GM21737 (cell line): ENCODE results near the gene RAET1L.
"Not testable (repeated sequence)": the region's sequence is repeated elsewhere in the genome, so short reads cannot be mapped to it uniquely, and the experiment has no call there.

Experiments
- ATAC-seq: cut with Tn5 transposase; IDR thresholded peaks from one replicate; pipeline ENCODE4 v1.9.1; 2021; ENCODE audit warnings: mild to moderate bottlenecking, moderate library complexity; ENCODE audit not compliant: unreplicated experiment

Gene RAET1L

DNA sequence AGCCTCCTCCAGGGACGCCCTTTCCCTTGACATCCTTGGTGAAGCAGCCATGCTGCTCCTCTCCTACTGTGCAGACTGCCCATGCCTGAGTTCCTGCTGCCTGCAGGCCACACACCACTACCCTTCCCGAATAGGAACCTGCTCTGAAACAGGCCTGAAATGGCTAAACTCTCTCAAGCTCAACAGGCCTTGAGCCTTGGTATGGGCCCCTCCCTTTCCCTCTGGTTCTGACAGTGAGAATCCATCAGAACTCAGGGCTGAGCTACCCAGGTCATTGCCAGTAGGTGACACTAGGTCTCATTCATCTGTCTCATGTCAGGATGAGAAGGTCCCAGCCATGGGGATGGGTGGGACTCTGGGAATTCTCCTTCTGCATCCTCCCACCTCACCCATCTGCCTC is 25.7 kb downstream of the RAET1L start:
- ATAC-seq = no peak

DNA sequence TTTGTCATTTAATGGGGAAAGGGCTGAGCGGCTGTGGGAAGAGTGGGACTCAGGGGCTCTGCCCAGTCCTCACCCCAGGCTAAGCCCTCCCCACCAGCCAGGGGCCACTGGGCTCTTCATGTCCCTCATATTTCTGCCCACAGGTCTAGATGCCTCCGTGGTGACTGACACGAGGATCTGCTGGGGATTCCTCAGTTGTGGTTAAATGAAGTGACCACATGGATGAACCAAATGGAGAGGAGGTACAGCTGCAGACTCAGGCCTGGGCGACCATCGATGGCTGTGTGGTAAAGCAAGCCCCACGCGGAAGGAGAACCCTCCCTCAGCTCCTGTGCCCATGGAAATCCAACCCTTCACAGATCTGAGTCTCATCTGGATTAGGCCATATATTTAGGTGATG is 29.4 kb downstream of the RAET1L start:
- no peak for ATAC-seq

DNA sequence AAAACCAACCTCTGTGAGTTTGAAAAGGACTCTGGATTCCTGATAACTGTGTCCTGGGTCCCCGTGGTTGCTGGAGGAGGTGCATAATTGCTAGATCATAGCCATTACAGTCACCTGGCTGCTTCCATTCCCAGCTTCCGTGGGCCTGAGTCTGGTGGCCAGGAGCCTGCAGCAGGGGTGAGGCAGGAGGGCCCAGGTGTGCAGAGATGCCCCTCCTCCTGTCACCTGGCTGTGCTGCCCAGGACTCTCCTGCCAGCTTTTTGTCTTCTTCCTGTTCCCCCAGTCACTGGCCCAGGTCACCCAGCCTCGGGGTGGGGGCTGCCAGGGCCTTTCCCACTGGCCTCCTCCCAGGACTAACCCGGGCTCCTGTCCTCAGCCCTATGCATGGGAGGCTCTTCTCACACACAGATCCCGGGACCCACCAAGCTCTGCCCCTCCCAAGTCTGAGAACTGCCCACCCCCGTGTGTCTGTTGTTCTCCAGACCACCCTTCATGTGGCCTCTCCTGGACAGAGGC is 30.0 kb downstream of the RAET1L start:
- no peak for ATAC-seq

DNA sequence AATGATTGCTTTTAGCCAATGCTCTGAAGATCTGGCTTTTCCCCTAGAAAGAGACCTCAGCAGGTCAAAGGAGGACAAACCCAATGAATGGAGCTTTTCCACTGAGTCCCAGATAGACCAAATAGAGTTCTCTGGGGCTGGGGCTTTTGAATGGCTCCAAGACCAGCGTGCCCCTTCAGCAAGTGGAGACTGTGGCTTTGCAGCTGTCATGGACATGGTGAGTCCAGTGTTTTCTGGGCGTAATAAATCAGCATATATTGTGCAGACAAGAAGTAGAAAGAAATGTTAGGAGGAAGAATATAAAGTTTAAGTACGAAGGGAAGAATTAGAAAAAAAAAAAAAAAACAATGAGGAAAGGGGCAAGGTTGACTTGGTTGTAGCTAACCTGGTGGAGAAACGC is 33.5 kb downstream of the RAET1L start:
- no peak for ATAC-seq

DNA sequence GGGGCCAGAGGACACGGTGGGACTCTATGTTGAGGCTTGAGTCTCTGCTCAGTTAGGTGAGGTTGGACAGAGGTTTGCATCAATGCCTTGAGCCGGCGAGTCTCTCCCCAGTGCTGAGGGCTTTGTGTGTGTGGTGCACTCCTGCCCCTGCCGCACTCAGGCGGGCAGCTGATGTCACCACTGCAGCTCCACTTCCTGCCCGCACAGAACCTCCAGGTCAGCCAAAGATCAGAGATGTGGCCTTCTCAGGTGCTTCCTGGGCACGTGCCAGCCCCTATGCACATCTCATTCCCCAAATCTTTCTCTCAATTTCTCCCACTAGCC is 33.9 kb downstream of the RAET1L start:
- not testable (repeated sequence) for ATAC-seq

DNA sequence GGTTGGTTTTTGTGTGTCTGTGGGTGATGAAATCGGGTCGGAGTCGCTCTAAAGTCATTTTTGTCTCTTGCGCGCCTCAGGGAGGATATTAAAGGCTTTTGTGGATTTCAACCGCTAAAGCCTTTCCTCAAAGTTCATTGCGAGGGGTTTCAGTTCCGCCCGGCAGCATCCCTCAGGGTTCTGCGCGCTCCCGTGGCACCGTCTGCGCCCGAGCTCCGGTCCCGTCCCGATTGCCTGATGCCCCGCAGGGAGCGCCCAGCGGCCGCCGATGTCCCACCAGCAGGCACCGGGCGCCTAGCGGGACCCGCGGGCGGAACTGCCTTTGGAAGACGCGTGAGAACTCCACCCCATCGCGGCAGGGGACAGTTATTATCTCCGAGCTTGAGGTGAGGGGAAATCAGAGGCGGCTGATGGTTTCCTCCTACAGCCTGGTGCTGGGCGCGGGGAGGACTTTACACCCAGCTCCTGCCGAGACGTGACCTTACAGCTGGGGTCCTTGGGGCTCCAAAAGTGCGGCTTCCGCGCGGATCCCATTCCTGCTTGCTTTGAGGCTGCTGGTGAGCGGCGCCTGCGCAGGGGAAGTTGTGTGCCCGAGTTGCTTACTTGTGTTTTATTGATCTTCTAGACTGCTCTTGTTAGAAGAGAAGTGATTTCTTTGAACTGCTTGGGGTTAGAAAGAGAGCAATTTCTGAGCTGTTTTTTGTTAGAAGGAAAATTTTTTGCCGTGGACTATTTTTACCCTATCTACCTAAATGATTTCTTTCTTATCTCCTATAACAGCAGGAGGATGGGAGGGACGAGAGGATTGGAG is 34.5 kb downstream of the RAET1L start:
- ATAC-seq = no peak

DNA sequence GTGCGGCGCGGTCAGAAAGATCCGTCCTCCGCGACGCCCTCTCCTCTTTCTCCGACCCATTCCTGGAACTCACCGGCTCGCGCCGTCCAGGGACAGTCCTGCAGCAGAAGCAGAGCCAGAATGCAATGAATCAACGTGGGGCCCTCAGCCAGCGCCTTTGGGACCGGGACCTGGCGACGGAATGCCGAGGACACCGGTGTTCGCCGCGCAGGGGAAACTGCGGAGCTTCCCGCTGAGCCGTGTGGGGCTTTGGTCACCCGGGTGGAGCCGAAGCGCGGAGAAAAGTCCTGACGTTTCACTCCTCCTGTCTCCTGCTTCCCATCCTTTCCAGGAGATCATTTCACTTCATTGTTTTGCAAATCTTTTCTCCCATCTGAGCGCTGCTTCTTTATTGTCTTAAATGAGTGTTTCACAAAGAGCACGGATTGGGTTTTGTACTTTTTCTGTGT is 35.1 kb downstream of the RAET1L start:
- ATAC-seq = no peak

DNA sequence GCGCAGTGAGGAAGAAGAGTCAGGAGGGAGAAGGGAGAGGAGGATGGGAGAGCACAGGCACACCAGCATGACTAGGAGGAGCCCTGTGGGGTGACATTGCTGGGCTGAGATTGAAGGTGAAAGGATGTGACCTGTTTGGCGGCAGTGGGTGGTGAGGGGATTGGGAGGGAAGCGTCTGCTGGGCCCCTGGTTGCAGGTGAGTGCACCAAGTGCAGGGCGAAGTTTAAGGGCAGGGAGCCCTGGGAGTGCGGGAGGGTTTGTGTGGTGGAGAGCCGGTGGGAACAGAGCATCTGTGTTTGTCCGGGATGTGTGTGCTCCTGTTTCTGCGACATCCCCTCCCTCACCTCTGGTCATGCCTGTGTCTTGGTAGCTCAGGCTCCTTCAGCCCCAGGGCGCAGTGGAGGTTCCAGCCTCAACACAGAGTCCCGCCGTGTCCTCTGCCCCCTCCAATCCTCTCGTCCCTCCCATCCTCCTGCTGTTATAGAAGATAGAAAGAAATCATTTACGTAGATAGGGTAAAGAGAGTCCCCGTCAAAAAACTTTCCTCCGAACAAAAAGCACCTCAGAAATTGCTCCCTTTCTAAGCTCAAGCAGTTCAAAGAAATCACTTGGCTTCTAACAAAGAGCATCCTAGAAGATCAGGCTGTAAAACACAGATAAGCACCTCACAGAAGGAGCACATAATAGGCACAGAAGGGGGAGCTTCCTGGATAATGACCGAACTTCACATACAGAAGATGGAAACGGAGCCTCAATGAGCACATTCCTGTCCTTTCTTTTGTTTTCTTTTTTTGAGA is 36.6 kb downstream of the RAET1L start:
- no peak for ATAC-seq

DNA sequence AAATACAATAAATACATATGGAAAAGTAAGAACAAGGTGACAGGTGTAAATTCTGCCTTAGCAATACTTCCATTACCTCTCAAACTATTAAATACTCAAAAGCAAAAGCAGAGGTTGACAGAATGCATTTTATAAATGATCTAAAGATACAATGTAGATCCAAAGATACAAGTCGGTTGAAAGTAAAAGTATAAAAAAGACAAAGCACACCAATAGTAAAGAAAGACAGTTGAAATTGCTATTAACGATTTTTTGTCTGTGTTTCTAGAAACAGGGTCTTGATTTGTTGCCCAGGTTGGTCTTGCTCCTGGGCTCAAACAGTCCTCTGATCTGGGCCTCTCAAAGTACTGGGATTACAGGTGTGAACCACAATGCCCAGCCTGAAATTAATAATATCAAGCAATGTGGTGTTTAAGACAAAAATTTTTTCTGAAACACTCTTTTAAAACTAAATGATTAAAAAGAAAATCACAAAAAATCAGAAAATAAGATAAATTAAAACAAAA is 37.7 kb downstream of the RAET1L start:
- no peak for ATAC-seq

DNA sequence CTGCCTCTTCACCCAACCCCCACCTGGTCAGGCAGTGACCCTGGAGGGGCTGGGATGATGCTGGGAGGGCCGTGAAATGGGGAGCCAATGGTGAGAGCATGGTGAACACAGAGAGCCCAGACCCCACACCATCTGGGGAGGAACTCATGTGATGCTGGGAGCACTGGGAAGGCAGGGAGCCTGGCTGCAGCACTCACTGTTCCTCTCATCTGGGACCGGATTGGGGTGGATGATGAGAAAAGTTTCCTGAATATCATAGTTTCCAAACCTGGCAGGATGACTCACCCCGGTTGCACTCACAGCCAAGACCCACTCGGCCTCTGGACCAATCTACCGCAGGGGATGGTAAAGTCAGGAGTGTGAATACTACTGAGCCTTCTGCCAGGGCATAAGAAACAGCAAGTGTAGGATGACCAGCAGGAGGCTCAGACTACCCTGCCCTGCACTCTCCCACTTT is 39.8 kb downstream of the RAET1L start:
- ATAC-seq = no peak

DNA sequence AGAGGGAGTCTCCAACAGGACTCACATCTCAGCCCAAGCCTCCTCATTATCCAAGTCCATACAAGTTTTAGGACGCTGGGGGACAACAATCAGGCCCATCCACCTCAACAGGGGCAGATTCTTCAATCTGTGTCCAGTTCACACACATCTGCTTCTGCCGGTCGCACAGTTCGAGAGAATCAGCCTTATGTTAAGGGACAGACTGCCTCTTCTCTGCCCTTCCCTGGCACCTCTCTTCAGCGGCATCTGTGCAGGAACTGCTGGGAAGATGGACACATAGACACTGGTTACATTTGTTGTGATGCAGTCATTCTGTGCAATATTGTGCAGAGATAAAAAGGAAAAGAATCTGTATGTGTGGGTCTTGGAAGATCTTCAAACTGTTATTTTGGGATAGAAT is 40.6 kb downstream of the RAET1L start:
- ATAC-seq = no peak

DNA sequence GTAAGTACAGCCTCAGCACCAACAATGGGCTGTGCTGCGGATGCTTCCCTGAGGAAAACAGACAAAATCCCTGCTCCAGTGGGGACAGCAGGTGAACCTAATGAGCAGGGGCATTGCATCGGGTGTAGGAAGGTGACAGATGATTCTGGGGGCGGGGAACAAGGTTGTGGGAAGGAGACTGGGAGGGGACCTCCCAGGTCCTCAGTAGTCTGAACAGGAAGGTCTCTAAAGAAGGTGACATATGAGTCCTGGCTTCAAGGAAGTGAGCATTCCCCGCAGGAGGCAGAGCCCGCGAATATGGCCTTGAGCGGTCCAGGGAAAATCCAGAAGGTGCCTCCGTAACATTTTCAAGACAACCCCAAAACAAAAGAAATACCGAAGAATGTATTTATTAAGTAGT is 42.2 kb downstream of the RAET1L start:
- ATAC-seq = no peak

DNA sequence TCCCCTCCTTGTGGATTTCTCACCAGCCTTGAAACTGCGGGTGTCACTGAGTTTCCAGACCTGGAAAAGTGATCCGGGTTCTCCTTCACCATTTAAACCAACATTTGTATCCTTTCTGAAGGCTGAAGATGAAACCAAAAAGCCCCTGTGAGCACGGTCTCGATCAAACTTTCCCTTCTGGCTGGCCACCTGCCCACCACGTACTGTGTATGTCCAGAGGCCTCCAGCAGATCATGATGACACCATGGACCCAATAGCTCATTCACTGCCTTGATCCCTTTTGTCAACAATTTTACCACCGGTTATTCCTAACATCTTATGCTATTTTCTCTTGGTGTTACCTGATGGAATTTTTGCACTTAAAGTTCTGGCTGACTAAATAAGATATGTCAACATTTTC is 46.0 kb downstream of the RAET1L start:
- ATAC-seq = no peak

DNA sequence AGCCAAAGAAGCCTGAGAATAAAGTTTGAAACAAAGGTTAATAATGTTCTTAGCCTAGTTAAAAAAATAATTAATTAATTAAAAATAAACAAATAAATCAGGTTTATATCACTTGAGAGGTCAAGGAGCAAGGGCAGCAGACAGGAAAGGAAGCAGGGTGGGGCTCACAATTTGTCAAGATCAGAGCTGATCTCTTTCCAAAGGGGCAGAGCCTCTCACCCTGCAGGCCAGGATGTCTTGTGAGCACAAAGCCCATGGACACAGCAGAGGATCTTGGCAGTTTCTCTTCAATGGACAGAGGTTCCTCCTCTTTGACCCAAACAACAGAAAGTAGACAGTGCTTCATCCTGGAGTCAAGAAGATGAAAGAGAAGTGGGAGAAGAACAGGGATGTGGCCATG is 46.7 kb downstream of the RAET1L start:
- ATAC-seq = no peak

DNA sequence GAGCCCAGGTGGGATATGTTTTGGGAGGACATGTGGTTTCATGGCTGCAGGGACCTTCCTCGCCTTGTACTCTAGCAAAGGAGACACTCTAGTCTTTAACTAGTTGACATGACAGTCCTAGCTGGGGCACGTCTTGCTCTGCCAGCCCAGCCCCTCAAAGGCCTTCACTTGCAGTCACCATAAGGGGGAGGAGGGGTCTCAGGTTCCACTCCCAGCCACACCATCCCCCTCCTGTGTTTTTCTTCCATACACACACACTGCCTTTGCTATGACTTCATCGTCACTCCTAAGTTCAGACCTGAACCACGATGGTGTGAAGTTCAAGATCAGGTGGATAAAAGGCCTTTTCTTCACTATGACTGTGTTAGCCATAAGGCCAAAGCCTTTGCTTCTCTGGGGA is 48.1 kb downstream of the RAET1L start:
- no peak for ATAC-seq

DNA sequence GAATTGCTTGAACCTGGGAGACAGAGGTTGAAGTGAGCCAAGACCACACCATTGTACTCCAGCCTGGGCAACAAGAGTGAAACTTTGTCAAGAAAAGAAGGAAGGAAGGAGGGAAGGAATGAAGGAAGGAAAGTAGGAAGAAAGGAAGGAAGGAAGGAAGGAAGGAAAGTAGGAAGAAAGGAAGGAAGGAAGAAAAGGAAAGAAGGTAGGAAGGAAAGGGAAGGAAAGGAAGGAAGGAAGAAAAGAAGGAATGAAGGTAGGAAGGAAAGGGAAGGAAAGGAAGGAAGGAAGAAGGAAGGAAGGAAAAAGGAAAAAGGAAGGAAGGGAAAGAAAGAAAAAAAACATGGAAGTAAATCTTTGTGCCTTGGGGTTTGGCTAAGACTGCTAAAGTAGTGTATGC is 49.9 kb downstream of the RAET1L start:
- ATAC-seq = no peak

DNA sequence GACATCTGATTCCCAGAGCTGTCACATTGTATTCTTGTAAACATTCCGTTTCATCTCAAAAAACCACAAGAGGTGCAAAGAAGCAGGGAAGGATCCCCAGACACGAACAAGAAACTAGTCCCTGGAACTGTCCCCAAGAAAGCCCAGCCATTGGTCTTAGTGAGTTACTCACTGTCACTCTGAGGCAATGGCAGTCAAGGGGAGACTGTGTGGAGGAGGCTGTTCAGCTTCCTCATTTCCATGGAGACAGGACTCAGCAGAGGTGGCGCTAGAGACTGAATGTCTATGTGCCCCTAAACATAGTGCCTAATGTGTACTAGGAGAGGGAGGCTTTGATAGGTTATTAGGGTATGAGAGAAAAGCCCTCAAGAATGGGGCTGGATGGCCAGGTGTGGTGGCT is 50.5 kb downstream of the RAET1L start:
- ATAC-seq = no peak

DNA sequence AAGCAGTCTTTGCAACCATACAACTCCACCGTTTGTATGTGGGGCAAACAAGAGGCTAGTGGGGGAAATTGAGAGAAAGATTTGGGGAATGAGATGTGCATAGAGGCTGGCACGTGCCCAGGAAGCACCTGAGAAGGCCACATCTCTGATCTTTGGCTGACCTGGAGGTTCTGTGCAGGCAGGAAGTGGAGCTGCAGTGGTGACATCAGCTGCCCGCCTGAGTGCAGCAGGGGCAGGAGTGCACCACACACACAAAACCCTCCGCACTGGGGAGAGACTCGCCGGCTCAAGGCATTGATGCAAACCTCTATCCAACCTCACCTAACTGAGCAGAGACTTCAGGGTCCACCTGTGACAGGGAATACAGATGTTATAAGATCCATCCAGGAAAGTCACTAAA is 50.9 kb downstream of the RAET1L start:
- ATAC-seq = not testable (repeated sequence)

DNA sequence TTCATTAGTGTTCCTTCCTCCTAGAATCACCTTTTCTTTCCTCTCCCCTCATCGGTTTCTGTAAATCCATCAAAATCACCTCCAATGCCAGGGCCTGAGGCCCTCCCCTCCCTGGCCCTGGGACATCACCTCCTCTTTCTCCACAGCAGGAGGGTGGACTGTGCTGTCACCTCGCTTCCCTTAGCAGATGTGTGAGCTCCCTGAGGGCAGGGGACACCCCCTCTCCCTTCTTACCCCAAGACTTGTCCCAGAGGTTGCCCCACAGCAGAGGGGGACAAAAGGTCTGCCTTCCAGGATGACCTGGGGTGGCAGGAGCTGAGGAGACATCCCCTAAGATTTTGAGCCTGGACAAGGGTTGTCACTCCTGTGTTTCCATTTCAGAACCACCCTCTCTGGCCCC is 55.7 kb downstream of the RAET1L start:
- ATAC-seq = no peak

DNA sequence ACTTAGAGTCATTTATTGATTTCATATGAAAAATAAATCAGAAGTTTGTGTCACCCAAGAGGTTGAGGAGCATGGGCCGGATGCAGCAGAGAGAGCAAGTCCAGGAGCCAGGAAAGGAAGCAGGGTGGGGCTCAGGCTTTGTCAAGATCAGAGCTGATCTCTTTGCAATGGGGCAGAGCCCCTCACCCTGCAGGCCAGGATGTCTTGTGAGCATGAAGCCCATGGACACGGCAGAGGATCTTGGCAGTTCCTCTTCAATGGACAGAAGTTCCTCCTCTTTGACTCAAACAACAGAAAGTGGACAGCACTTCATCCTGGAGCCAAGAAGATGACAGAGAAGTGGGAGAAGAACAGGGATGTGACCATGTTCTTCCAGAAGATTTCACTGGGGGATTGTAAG is 56.4 kb downstream of the RAET1L start:
- not testable (repeated sequence) for ATAC-seq
